Measurements from ENCODE around the gene GABRA6.

Gene GABRA6

GRCh38 chr5:161751265-161751664 is 65.7 kb downstream of the GABRA6 start:
- DNase-seq (ENCODE audit: low read depth in 1 of 2, low spot score in 1 of 2) = no peak
